ENCODE measurements around the gene RAB24.

RAB24 gene

GRCh38 chr5:177309351-177310191 lies 6.1 kb upstream of the RAB24 start:
- TF ChIP-seq EP300 (IDR thresholded peaks at IDR 0.05; ENCODE audit: borderline replicate concordance) (no peak), RAD21 (IDR thresholded peaks at IDR 0.05; ENCODE audit: low read depth) (peak; percentile 64), YY1 (IDR thresholded peaks at IDR 0.05; ENCODE audit: low read depth) (0 out of 2 replicates have a peak, but pooled peaks have one; percentile 13), MAX (IDR thresholded peaks at IDR 0.05) (0 out of 2 replicates have a peak, but pooled peaks have one; percentile 26), TEAD4 (IDR thresholded peaks at IDR 0.05) (no peak)

- no peak for TF ChIP-seq TCF12 (IDR thresholded peaks at IDR 0.05; ENCODE audit: low read depth)
- no peak for TF ChIP-seq MAX (IDR thresholded peaks at IDR 0.05)
- TF ChIP-seq CEBPB (IDR thresholded peaks at IDR 0.05): no peak
- TF ChIP-seq EP300 (IDR thresholded peaks at IDR 0.05; ENCODE audit: borderline replicate concordance): no peak
- no peak for TF ChIP-seq RAD21 (IDR thresholded peaks at IDR 0.05; ENCODE audit: low read depth)
- no peak for TF ChIP-seq USF1 (IDR thresholded peaks at IDR 0.05)
- TF ChIP-seq YY1 (IDR thresholded peaks at IDR 0.05; ENCODE audit: low read depth): no peak
- TF ChIP-seq TEAD4 (IDR thresholded peaks at IDR 0.05): no peak
- no peak for TF ChIP-seq ZBTB7A (IDR thresholded peaks at IDR 0.05; ENCODE audit: low read depth)
- TF ChIP-seq REST (IDR thresholded peaks at IDR 0.05; ENCODE audit: low read depth): no peak
- no peak for TF ChIP-seq EGR1 (IDR thresholded peaks at IDR 0.05)
- no peak for TF ChIP-seq CREB1 (IDR thresholded peaks at IDR 0.05; ENCODE audit: low read depth)
Measured at GRCh38 chr5:177308740-177309139, 5.2 kb upstream of the RAB24 start.

- no peak for TF ChIP-seq NFIC (IDR thresholded peaks at IDR 0.05)
- TF ChIP-seq TAF1 (IDR thresholded peaks at IDR 0.05; ENCODE audit: low read depth): no peak
- TF ChIP-seq EGR1 (IDR thresholded peaks at IDR 0.05): no peak
- TF ChIP-seq FOXM1 (IDR thresholded peaks at IDR 0.05; ENCODE audit: borderline replicate concordance, low read depth): no peak
- TF ChIP-seq MAX (IDR thresholded peaks at IDR 0.05): no peak
- TF ChIP-seq REST (IDR thresholded peaks at IDR 0.05; ENCODE audit: low read depth): no peak
- no peak for TF ChIP-seq TEAD4 (IDR thresholded peaks at IDR 0.05)
- TF ChIP-seq ZBTB7A (IDR thresholded peaks at IDR 0.05; ENCODE audit: low read depth): no peak
- TF ChIP-seq USF1 (IDR thresholded peaks at IDR 0.05): no peak
- no peak for TF ChIP-seq RAD21 (IDR thresholded peaks at IDR 0.05; ENCODE audit: low read depth)
Measured at GRCh38 chr5:177307544-177308363, 4.2 kb upstream of the RAB24 start.

- no peak for TF ChIP-seq CREB1 (IDR thresholded peaks at IDR 0.05; ENCODE audit: low read depth)
- TF ChIP-seq MAX (IDR thresholded peaks at IDR 0.05): no peak
- no peak for TF ChIP-seq YY1 (IDR thresholded peaks at IDR 0.05; ENCODE audit: low read depth)
- TF ChIP-seq REST (IDR thresholded peaks at IDR 0.05; ENCODE audit: low read depth): no peak
- TF ChIP-seq EGR1 (IDR thresholded peaks at IDR 0.05): no peak
- no peak for TF ChIP-seq CEBPB (IDR thresholded peaks at IDR 0.05)
- no peak for TF ChIP-seq USF1 (IDR thresholded peaks at IDR 0.05)
- TF ChIP-seq ZBTB7A (IDR thresholded peaks at IDR 0.05; ENCODE audit: low read depth): no peak
- TF ChIP-seq TEAD4 (IDR thresholded peaks at IDR 0.05): no peak
- no peak for TF ChIP-seq TAF1 (IDR thresholded peaks at IDR 0.05; ENCODE audit: low read depth)
- TF ChIP-seq RAD21 (IDR thresholded peaks at IDR 0.05; ENCODE audit: low read depth): no peak
- TF ChIP-seq EP300 (IDR thresholded peaks at IDR 0.05; ENCODE audit: borderline replicate concordance): no peak
- TF ChIP-seq NFIC (IDR thresholded peaks at IDR 0.05): no peak
- no peak for TF ChIP-seq TCF12 (IDR thresholded peaks at IDR 0.05; ENCODE audit: low read depth)
- no peak for TF ChIP-seq FOXM1 (IDR thresholded peaks at IDR 0.05; ENCODE audit: borderline replicate concordance, low read depth)
Measured at GRCh38 chr5:177306674-177307543, 3.4 kb upstream of the RAB24 start.
